Erythroblast (primary cell): ENCODE measurements around the gene ATXN7L1.
"Not testable (repeated sequence)": the region's sequence is repeated elsewhere in the genome, so short reads cannot be mapped to it uniquely, and the experiment has no call there.

ENCODE experiments used
- DNase-seq, 2 experiments: peaks; one replicate each; lab custom pipeline; 2025; lab: John Stamatoyannopoulos, UW
- GATA1 ChIP-seq: IDR thresholded peaks from 2 replicates; pipeline ENCODE4 v1.6.1; 2011; ENCODE audit warnings: low read depth, mild to moderate bottlenecking, control low read depth, low read length, moderate library complexity
- POLR2A ChIP-seq: IDR thresholded peaks from 2 replicates; pipeline ENCODE4 v1.6.1; 2011; ENCODE audit warnings: mild to moderate bottlenecking, low read length

ATXN7L1 gene

DNA sequence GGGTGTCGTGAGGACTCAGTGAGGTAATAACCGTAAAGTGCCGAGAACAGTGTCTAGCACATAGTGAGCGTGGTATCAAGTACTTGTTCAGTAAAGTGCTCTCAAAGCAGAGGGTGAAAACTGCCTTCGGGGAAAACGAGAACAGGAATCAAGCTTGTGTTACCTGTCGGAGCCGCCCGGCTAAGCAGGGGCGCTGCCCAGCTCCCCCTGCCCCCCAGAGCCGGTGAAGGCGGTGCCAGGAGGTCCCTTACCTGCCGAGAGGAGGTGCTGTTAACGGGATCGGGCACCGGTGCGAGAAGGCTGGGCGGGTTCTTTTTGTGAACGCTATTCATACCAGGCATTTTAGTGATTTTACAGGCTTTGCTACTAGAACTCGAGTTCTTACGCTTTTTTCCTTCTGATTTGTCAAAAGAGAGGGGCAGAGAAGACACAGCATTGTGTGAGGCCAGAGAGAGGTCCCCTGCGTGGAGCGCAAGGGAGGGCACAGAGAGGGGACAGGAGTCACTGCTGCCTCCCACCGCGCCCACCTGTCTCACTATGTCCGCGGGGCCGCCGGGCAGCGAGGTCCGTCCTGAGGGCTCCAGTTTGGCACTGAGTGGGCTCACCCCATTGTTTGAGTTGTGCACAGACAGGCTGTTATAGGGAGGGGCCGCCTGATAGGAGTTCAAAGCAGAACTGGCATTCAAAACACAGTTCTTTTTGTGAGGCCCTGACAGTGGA lies 262.6 kb downstream of the ATXN7L1 start:
- DNase-seq = no peak
- TF ChIP-seq POLR2A = no peak
- no peak for TF ChIP-seq GATA1

DNA sequence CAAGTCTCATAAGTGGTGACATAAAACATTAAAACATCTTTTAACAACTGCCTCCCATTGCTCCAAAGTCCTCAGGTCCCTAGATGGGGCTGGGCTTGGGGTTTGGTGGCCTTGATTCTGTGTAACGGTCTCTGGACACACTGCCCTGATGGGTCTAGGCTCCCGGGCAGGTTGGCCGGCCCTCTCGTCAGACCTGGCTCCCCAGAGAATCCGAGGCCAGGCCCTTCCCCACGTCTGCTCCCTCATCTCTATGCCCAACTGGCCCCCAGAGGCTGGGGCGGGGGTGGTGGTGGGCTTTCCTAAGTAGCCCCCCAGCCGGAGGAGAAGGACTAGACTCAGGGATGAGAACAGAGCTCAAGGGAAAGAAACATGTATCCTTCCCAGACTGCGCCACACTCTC lies 263.6 kb downstream of the ATXN7L1 start:
- TF ChIP-seq POLR2A (no peak), GATA1 (no peak)
- no peak for DNase-seq

DNA sequence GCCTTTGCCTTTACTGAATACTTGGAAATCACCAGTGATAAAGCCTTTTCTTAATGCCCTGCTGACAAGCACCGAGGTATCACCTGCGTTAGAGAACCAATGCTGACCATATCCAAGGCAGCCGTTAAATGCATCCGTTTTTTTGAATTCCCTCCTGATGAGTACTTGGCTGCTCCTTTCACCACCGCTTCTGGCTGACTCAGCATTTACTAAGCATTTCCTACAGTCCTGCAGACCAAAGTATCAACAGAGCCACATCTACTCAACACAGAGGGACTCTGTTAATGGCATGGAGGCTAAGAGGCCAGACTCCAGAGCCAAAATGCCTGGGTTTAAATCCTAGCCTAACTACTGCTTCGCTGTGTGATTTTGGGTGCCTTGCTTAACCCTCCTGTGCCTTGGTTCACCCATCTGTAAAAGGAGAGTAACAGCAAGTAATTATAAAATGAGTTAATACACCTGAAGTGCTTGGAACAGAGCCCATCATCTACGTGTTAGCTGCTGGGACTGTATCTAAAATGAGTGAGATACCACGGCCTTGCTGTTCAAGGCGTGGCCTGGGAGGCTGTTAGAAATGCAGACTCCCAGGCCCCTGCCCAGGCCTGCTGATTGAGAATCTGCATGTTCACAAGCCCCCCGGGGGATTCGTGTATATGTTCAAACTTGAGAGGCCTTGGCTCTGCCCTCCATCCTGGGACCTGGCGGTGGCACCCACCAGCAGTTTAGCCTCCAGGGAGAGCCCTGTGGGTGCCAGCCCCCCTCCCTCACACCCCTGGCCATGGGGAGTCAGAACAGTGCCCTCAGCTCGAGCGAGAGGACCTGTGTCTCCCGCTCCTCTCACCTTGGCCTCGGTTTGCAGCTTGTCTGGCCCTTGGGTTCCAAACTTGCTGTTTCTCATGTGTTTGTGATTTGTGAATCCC lies 264.3 kb downstream of the ATXN7L1 start:
- TF ChIP-seq GATA1 = no peak
- no peak for TF ChIP-seq POLR2A

DNA sequence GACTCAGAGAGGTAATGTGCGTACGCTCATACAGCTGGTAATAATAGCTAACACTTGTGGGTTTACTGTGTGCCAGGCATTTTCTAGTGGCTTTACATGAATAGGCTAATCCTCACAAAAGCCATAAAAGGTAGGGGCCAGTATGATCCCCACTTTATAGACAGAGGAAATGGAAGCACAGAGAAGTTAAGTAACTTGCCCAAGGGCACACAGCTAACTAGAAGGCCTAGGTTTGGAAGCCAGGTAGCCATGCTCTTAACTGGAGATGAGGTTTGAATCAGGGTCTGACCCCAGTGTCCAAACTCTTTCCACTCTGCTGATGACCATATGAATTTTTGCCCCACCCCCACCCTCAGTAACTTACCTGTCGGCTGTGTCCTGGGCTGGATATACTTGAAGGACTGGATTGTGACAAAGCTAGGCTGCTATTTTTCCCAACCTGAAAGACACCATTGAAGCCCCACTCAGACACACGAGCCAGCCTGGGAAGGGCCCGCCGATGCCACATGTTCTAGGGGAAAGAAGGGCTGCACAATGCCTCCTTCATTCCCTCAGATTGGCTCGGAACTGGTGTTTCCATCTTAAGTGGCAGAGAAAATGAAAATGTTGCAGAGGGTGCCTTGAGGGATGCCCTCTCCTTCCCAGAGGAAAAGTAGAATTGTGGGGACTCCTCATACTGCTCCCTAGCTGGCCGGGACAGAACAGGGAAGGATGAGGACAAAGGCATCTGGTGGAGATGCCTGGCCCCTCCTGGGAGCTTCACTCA lies 266.1 kb downstream of the ATXN7L1 start:
- DNase-seq = no peak

More for the DNA sequence above, 264.3 kb downstream of the ATXN7L1 start:
- DNase-seq = no peak

DNA sequence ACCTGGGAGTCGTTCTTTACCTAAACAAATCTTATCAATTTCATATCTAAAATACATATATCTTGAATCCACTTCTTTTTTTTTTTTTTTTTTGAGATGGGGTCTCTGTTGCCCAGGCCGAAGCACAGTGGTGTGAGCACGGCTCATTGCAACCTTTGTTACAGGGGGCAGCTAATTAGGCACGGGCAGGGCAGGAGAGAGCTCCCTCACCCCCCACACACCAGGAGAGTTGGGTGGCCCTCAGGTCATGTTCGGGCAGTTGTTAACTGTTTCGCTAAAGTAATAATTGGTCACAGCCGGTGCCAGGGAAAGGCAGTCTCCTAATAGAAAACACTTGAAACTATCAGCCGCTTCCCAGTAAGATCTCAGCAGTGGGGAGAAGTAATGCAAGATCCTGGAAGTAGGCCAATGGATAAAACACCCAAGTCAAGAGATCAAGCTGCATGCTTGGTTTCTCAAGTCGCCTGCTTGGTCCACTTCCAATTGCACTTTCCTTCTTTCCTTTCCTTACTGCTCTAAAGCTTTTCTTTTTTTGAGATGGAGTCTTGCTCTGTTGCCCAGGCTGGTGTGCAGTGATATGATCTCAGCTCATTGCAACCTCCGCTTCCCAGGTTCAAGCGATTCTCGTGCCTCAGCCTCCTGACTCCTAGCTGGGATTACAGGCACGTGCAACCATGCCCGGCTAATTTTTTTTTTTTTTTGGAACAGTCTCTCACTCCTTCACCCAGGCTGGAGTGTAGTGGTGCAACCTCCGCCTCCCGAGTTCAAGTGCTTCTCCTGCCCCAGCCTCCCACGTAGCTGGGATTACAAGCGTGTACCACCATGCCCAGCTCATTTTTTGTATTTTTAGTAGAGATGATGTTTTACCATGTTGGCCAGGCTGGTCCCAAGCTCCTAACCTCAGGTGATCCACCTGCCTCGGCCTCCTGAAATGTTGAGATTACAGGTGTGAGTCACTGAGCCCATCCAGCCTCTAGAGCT lies 273.8 kb downstream of the ATXN7L1 start:
- TF ChIP-seq POLR2A = no peak
- TF ChIP-seq GATA1 = no peak
- no peak for DNase-seq

More for the DNA sequence above, 266.1 kb downstream of the ATXN7L1 start:
- TF ChIP-seq GATA1 (no peak), POLR2A (no peak)

DNA sequence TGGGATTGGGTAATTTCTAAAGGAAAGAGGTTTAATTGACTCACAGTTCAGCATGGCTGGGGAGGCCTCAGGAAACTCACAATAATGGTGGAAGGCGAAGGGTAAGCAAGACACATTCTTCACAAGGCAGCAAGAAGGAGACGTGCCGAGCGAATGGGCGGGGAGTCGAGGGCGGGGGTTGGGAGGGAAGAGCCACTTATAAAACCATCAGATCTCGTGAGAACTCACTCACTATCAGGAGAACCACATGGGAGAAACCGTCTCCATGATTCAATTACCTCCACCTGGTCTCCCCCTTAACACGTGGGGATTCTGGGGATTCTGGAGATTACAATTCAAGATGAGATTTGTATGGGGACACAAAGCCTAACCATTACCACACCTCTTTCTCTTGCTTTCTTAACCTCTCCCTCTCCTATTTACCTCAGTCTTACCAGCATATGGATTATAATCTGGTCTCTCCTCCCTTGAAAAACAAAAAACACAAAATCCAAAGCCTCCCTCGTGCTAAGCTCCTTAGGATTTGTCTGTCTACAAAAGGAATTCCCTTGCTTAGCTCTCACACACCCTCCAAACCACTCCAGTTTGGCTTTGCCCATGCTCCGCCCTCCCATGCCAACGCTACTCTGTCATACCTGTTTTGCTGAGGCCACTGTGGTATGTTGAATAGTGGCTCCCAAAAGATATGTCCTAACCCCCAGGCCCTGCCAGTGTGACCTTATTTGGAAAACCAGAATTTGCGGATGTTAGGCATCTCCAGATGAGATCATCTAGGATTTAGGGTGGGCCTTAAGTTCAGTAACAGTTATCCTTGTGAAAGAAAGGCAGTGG lies 275.5 kb downstream of the ATXN7L1 start:
- TF ChIP-seq POLR2A = no peak

DNA sequence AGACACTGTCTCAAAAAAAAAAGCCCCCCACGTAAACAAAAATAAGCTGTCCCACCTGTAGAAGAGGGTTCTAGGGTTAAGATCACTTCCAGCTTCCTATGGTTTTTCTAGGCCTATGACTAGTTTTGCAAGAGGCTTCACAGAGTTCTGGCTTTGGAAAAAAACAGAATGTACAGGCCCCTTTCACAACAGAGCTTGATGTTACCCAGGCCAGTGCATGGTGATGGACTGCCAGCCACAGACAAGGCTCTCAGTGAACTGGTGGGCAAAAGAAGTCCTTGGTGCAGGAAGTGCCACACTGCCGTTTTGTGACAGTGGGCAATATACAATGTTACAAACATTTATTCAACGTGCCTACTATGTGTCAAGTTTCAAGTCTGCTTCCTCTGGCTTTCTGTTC lies 276.8 kb downstream of the ATXN7L1 start:
- DNase-seq = no peak
- TF ChIP-seq POLR2A = no peak
- TF ChIP-seq GATA1 = no peak

More for the DNA sequence above, 275.5 kb downstream of the ATXN7L1 start:
- DNase-seq = no peak

DNA sequence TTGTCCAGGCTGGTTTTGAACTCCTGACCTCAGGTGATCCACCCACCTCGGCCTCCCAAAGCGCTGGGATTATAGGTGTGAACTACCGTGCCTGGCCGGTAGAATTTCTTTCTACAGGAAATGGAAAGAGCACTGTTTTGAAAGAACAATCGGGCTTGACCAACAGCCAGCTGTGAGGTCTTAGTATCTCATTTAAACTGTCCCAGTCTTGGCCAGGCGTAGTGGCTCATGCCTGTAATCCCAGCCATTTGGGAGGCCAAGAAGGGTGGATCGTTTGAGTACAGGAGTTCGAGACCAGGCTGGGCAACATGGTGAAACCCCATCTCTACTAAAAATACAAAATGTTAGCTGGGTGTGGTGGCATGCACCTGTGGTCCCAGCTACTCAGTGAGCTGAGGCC lies 277.3 kb downstream of the ATXN7L1 start:
- DNase-seq = not testable (repeated sequence)

DNA sequence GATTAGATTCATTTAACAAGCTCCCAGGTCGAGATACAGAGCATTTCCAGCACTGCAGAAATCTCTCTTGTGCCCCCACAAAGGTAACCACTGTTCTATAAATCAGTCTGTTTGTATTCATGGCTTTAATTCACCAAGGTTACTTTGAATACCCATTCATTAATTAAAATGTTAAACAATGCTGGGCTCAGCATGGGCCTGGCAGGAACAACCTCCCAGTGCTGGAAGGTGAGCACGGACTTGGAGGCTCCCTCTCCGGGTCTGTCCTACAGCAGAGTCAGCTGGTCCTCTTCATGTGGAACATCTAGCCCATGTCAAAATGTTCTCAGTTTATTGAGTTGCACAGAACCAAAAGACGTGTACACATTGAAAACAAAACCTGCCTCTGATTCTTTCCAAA lies 279.5 kb downstream of the ATXN7L1 start:
- no peak for DNase-seq
- TF ChIP-seq GATA1 (no peak), POLR2A (no peak)

DNA sequence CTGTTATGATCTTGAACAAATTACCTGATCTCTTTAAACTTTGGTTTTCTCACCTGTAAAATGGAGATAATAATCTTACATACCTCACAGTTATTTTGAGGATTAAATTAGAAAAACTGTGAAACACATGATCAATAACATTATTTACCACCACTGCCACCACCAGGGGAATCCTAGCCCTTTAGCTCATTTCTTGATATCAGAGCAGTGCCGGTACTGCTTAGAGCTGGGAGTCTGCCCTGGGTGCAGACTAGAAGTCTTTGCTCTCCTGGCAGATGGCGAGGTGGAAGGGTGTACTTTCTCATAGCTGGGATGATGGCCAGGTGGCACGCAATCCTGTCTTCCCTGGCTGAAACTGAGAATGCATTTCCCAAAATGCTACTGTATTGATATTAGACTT lies 282.4 kb downstream of the ATXN7L1 start:
- TF ChIP-seq POLR2A = no peak
- TF ChIP-seq GATA1 = no peak
- no peak for DNase-seq

DNA sequence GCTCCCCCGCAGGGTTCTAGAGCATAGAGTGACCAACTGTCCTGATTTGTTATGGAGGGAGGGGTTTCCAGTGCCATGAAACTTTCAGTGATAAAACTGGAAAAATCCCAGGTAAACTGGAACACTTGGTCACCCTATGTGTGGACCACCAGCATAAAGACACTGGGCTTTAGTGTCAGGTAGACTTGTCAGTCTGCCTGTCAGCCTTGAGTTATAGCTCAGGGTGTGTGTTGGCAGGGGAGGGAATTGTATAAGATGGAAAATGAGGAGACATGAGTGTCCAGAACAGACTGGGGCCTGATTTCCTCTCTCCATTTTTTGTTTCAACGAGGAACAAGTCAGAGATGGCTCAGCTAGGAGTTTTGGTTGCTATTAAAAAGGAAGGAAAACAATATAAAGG lies 284.9 kb downstream of the ATXN7L1 start:
- no peak for TF ChIP-seq POLR2A
- no peak for TF ChIP-seq GATA1
- DNase-seq = no peak

DNA sequence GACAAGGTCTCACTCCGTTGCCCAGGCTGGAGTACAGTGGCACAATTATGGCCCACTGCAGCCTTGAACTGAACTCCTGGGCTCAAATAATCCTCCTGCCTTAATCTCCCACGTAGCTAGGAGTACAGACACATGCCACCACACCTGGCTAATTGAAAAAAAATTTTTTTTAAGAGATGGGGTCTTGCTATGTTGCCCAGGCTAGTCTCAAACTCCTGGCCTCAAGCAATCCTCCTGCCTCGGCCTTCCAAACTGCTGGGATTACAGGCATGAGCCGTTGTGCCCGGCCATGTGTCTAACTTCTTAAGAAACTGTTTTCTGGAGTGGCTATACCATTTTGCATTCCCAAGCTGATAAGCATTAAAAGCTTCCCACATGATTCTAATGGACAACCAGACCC lies 285.6 kb downstream of the ATXN7L1 start:
- DNase-seq = no peak
- TF ChIP-seq GATA1 = no peak
- TF ChIP-seq POLR2A = no peak
